ENCODE data around the gene RASIP1. TPM values are rescaled to one million over a fixed set of nuclear protein-coding genes. Genes with fewer than 3 reads are reported as not detected.
A peak's percentile ranks its signal among the peaks of the same experiment; 100 is the strongest.

The RASIP1 gene
- total RNA-seq, 1 donor from 2014 or later: 1.0 TPM

DNA sequence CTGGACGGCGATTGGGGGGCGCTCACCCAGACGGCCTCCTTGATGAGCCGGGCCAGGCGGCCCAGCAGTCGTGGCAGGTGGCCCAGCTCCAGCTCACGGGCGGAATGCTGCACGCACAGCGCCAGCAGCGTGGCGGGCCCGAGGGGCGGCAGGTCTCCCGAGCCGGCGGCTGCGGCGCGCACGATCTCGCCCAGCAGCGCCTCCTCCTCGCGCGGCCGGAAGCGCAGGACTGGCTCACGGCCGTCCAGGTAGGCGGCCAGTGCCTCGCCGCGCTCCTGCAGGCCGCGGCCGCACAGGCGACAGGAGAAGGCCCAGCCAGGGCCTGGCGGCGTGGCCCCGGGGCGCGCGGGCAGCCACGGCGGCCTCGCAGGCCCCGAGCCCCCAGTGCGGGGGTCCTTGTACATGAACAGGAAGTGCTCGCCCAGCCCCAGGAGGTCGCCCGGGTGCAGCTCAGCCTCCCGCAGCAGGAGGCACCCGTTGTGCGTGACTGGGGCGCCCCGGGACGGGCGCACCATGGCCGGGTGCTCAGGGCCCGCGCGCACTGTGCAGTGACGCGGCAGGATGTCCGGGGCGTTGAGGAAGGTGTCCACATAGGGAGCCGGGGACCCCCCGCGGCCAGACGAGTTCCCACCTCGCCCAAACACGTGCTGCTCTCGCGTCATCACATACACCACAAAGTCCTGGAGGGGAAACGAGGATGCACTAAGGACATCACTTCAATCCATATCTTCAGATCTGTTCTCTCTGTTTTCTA is 11.3 kb downstream of the RASIP1 start:
- no peak overlapping the region for H3K27ac Mint-ChIP-seq (ENCODE audit: unreplicated experiment)
- H3K4me3 Mint-ChIP-seq: no peak overlapping the region
- peaks cover 12% of the 10 kb centered on the region for H3K36me3 Mint-ChIP-seq (ENCODE audit: low read depth)
- no peak for DNase-seq (ENCODE audit: low read depth, low spot score)
- TF ChIP-seq, protein P1, sequence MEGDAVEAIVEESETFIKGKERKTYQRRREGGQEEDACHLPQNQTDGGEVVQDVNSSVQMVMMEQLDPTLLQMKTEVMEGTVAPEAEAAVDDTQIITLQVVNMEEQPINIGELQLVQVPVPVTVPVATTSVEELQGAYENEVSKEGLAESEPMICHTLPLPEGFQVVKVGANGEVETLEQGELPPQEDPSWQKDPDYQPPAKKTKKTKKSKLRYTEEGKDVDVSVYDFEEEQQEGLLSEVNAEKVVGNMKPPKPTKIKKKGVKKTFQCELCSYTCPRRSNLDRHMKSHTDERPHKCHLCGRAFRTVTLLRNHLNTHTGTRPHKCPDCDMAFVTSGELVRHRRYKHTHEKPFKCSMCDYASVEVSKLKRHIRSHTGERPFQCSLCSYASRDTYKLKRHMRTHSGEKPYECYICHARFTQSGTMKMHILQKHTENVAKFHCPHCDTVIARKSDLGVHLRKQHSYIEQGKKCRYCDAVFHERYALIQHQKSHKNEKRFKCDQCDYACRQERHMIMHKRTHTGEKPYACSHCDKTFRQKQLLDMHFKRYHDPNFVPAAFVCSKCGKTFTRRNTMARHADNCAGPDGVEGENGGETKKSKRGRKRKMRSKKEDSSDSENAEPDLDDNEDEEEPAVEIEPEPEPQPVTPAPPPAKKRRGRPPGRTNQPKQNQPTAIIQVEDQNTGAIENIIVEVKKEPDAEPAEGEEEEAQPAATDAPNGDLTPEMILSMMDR (conservative IDR thresholded peaks at IDR 0.05): no peak
- H3K4me1 Mint-ChIP-seq: peaks cover 15% of the 10 kb centered on the region
- H3K9me3 Mint-ChIP-seq: peaks cover 16% of the 10 kb centered on the region
- H3K27me3 Mint-ChIP-seq (ENCODE audit: low read depth): peaks cover 11% of the 10 kb centered on the region

DNA sequence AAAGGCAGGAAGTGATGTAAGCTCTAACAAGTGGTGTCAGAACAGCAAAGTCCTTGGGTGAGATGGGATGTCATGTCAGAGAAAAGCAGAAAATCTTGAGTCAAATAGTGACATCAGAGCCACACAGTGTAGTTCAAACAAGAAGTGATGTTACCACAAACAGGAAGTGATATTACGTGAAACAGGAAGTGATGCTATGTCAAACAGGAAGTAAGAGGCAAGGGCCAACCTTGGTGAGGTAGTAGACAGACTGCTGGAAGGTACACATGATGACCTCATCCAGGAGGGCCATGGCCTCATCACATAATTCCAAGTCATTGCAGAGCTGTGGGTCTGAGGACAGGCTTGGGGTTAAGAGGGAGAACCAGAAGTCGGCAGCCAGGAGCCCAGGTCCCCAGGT is 13.9 kb downstream of the RASIP1 start:
- peaks cover 4% of the 10 kb centered on the region for H3K27me3 Mint-ChIP-seq (ENCODE audit: low read depth)
- H3K9me3 Mint-ChIP-seq: peaks cover 11% of the 10 kb centered on the region
- TF ChIP-seq, protein P1 (conservative IDR thresholded peaks at IDR 0.05): no peak
- H3K4me1 Mint-ChIP-seq: peaks cover 15% of the 10 kb centered on the region
- H3K27ac Mint-ChIP-seq (ENCODE audit: unreplicated experiment): peak overlapping the region; percentile 52
- no peak overlapping the region for H3K4me3 Mint-ChIP-seq
- no peak for DNase-seq (ENCODE audit: low read depth, low spot score)
- H3K36me3 Mint-ChIP-seq (ENCODE audit: low read depth): peaks cover 9% of the 10 kb centered on the region

DNA sequence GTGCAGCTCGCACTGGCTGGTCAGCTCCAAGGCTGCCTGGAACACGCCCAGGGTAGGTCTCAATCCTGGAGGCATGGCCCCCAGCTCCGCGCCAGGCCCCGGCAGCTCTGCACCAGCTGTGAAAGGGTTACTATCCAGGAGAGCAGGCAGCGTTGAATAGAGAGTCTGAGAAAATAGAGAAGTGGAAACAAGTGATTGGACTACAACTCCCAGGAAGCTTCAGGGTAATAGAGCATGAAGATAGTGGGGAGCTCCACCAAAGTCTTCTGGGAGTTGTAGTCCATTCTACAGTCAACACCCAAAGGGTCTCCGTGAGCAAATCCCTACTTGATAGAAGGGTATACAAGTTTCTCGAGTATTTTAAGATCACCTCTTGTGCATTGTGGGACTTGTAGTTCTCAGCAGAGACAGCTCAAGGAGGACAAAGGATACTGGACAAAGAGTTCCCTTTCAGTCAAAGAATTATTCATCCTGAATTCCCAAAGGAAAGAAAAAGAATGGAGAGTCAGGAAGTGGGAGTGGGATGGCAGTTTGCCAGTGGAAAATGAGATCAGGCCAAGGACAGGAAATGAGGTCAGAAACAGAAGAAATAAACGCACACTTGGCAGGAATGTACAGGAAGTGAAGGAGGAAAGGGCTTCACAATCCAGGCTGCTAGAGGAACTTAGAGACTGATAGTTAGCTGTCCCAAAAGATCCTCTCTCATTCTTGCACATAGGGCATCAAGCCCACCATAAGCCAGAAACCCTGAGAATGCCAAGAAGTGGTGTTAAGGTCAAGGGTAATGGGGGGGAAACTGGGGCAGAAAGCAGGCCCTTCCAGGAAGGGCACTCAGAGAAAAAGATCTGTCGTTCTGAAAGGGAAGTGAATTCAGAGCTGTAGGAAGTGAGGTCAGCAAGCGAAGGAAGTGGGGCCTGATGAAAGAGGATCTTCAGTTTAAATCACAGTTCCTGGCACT is 15.3 kb downstream of the RASIP1 start:
- no peak for DNase-seq (ENCODE audit: low read depth, low spot score)
- H3K4me1 Mint-ChIP-seq: peaks cover 27% of the 10 kb centered on the region
- no peaks in the 10 kb centered on the region for H3K27me3 Mint-ChIP-seq (ENCODE audit: low read depth)
- peak overlapping the region; percentile 10 for H3K4me3 Mint-ChIP-seq
- TF ChIP-seq, protein P1 (conservative IDR thresholded peaks at IDR 0.05): no peak
- H3K27ac Mint-ChIP-seq (ENCODE audit: unreplicated experiment): peak overlapping the region; percentile 95
- H3K36me3 Mint-ChIP-seq (ENCODE audit: low read depth): peaks cover 5% of the 10 kb centered on the region
- H3K9me3 Mint-ChIP-seq: peaks cover 7% of the 10 kb centered on the region

DNA sequence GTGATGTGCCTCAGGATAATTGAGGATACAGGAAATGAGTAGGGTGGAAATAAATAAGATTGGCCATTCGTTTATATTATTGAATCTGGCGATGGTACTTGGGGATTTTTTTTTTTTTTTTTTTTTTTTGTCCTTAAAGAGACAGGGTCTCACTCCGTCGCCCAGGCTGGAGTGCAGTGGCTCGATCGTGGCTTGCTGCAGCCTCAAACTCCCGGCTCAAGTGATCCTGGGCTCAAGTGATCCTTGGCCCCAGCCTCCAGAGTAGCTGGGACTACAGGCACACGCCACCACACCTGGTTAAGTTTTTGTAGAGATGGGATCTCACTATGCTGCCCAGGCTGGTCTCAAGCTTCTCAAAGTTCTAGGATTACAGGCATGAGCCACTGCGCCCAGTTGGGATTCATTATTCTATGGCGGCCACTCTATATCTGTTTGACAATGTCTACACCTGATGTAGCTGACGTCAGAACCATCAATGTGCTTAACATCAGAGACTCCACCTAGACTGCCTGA is 18.2 kb downstream of the RASIP1 start:
- Mint-ChIP-seq H3K27ac (ENCODE audit: unreplicated experiment) (no peak overlapping the region), H3K9me3 (peaks cover 7% of the 10 kb centered on the region), H3K4me3 (peak overlapping the region; percentile 81), H3K36me3 (ENCODE audit: low read depth) (peaks cover 2% of the 10 kb centered on the region), H3K27me3 (ENCODE audit: low read depth) (no peaks in the 10 kb centered on the region), H3K4me1 (peaks cover 45% of the 10 kb centered on the region)
- no peak for DNase-seq (ENCODE audit: low read depth, low spot score)
- TF ChIP-seq, protein P1 (conservative IDR thresholded peaks at IDR 0.05): no peak

DNA sequence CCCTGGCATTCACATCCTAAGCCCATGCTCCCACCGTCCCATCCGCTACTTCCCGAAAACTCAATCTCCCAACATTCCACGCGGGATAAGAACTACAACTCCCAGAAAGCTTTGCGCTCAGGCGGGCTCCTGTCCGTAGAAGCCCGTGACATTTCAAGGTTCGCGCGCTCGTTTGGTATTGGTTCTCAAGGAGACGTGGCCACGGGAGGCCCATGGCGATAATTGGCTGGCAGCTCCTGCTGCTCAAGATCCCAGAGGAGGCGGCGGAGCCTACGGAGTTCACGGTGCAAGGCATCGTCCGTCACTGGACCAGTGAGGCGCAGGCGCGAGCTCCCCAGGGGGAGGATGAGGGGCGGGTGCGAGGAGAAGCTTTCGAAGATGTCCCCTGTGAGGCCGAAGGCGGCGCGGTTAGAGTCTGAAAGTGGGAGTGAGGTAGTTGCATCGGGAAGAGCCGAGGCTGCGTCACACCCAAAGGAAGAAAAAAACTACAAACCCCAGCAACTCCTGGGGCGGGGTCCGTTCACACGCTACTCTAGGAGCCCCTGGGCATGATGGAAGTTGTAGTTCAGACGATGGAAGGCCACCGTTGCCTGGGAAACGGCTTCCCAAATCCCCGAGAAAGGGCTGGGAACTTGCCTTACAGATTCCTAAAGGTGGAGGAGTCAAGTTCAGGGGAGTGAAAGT is 19.7 kb downstream of the RASIP1 start:
- Mint-ChIP-seq H3K9me3 (peaks cover 3% of the 10 kb centered on the region), H3K4me3 (peak overlapping the region; percentile 93), H3K27me3 (ENCODE audit: low read depth) (no peaks in the 10 kb centered on the region), H3K36me3 (ENCODE audit: low read depth) (peaks cover 2% of the 10 kb centered on the region), H3K4me1 (peaks cover 46% of the 10 kb centered on the region), H3K27ac (ENCODE audit: unreplicated experiment) (peak overlapping the region; percentile 100)
- DNase-seq (ENCODE audit: low read depth, low spot score): peak; percentile 94
- TF ChIP-seq, protein P1 (conservative IDR thresholded peaks at IDR 0.05): no peak
